ENCODE data around the gene NDN. TPM values are rescaled to one million over a fixed set of nuclear protein-coding genes. Genes with fewer than 3 reads are reported as not detected.

NDN gene
- total RNA-seq, 6 experiments from 2014 or later, result 1.6 to 3.8 (median 2.9) TPM

DNA sequence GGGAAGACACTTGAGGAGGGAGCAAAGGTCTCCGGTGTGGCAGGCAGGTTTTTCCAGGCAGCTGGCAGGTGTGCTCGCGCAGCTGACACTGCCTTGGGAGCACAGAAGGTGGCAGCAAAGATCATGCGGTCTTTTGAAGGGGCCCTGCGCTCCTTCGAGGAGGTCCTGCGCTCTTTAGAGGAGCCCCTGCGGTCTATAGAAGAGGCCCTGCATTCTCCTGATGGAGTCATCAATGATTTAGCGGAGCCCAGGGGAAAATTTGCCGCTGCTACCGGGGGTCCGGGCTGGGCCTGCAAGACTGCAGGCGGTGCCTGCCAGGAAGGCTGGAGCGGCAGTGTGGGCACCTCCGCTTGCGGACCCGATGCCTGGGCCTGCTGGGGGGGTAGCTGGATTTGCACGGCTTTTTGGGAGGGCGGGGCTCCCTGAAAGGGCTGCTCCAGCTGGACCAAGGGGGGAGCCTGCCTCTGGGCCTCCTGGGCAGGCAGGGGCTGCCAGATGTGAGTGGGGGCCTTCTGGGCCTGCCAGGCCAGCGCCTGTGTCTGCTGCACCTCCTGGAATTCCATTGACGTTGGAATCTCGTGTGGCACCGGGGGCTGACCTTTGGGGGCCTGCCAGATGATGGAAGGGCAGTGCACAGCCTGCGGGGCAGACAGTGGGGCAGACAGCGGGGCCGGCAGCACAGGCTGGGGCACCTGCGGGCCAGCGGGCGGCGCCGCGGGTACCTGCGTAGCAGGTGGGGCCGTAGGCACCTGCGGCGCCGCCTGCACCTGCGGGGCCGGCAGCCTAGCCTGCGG lies 41.5 kb downstream of the NDN start:
- Histone ChIP-seq H3K36me3 (no peaks in the 10 kb centered on the region), H3K4me3 (no peak overlapping the region), H3K27me3 (no peaks in the 10 kb centered on the region), H3K27ac (no peak overlapping the region), H3K9me3 (no peaks in the 10 kb centered on the region), H3K4me1 (no peaks in the 10 kb centered on the region)
- 70% methylated on average over 3 of the region's 40 CpGs for WGBS (ENCODE audit: insufficient coverage, low coverage, low lambda C conversion rate, missing lambda C conversion rate)
- intact Hi-C loops (cut with DNase I), result loop anchor here in 1 of 2 donors (10.0 kb wide), 1 partner anchor 229 kb away; no protein-coding TSS in a partner anchor
- DNase-seq (no peak), ATAC-seq (no peak)
- TF ChIP-seq, protein P1, sequence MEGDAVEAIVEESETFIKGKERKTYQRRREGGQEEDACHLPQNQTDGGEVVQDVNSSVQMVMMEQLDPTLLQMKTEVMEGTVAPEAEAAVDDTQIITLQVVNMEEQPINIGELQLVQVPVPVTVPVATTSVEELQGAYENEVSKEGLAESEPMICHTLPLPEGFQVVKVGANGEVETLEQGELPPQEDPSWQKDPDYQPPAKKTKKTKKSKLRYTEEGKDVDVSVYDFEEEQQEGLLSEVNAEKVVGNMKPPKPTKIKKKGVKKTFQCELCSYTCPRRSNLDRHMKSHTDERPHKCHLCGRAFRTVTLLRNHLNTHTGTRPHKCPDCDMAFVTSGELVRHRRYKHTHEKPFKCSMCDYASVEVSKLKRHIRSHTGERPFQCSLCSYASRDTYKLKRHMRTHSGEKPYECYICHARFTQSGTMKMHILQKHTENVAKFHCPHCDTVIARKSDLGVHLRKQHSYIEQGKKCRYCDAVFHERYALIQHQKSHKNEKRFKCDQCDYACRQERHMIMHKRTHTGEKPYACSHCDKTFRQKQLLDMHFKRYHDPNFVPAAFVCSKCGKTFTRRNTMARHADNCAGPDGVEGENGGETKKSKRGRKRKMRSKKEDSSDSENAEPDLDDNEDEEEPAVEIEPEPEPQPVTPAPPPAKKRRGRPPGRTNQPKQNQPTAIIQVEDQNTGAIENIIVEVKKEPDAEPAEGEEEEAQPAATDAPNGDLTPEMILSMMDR (IDR thresholded peaks at IDR 0.05), result no peak
- TF ChIP-seq POLR2A (IDR thresholded peaks at IDR 0.05), result no peak

GRCh38 chr15:23644829-23645228 lies 42.3 kb downstream of the NDN start:
- ATAC-seq, result no peak
- no peaks in the 10 kb centered on the region for H3K4me1 ChIP-seq
- H3K9me3 ChIP-seq, result no peaks in the 10 kb centered on the region
- intact Hi-C loops (cut with DNase I), result loop anchor here in 1 of 2 donors (10.0 kb wide), 1 partner anchor 230 kb away; no protein-coding TSS in a partner anchor
- H3K4me3 ChIP-seq, result no peak overlapping the region
- DNase-seq, result no peak
- TF ChIP-seq POLR2A (IDR thresholded peaks at IDR 0.05), result no peak
- TF ChIP-seq, protein P1 (IDR thresholded peaks at IDR 0.05), result no peak
- no peak overlapping the region for H3K27ac ChIP-seq
- H3K36me3 ChIP-seq, result no peaks in the 10 kb centered on the region
- no peaks in the 10 kb centered on the region for H3K27me3 ChIP-seq
- WGBS (ENCODE audit: insufficient coverage, low coverage, low lambda C conversion rate, missing lambda C conversion rate), result no CpG with 5 or more reads among the region's 13 CpGs

GRCh38 chr15:23642413-23643044 lies 44.6 kb downstream of the NDN start:
- Histone ChIP-seq H3K36me3 (no peaks in the 10 kb centered on the region), H3K27ac (no peak overlapping the region), H3K4me3 (no peak overlapping the region), H3K4me1 (no peaks in the 10 kb centered on the region), H3K27me3 (no peaks in the 10 kb centered on the region), H3K9me3 (no peaks in the 10 kb centered on the region)
- TF ChIP-seq POLR2A (IDR thresholded peaks at IDR 0.05), result no peak
- TF ChIP-seq, protein P1 (IDR thresholded peaks at IDR 0.05), result peak; percentile 68 to 96 (median 90)
- intact Hi-C loops (cut with DNase I), result loop anchor here in 1 of 2 donors (10.0 kb wide), 1 partner anchor 232 kb away; no protein-coding TSS in a partner anchor
- WGBS (ENCODE audit: insufficient coverage, low coverage, low lambda C conversion rate, missing lambda C conversion rate), result 7% methylated on average over 9 of the region's 13 CpGs
- DNase-seq (peak in 2 of 3 donors; percentile 56 to 61), ATAC-seq (peak; percentile 82 to 91 (median 86))

Other genes starting within 250 kb of the NDN start
- gene GOLGA6L2, start 240.1 kb downstream of the NDN start, total RNA-seq, result not detected
- under 1 TPM in 2 of 6 experiments, not detected in 4; 0.24 to 0.44 TPM for gene MKRN3, start 121.6 kb downstream of the NDN start, total RNA-seq
- gene MAGEL2, start 39.4 kb downstream of the NDN start, total RNA-seq, result under 1 TPM in 2 of 6 experiments, not detected in 4; 0.04 to 0.05 TPM